Left renal cortex interstitium (tissue), 4 donors: ENCODE results near the gene NIPAL1. TPM values are rescaled to one million over a fixed set of nuclear protein-coding genes. Genes with fewer than 3 reads are reported as not detected.
"Not testable (repeated sequence)": the region's sequence is repeated elsewhere in the genome, so short reads cannot be mapped to it uniquely, and the experiment has no call there.

ENCODE experiments used
- DNase-seq, 4 donors: peaks; one replicate each; pipeline ENCODE4 v3.0.0-alpha.2; 2013; ENCODE audit warnings: low read depth in 4 of 4, low spot score in 2 of 4, missing footprints in 1 of 4
- polyA plus RNA-seq, 4 donors: library from polyadenylated mRNA; unstranded; fragments of 120-200 nt; gene quantifications; one replicate each; pipeline ENCODE4 v1.2.1, GENCODE V29; 2013; ENCODE audit not compliant: insufficient read length in 4 of 4

The NIPAL1 gene
- 10 to 100 TPM in 3 of 4 donors, 1 to 10 TPM in 1; 8.8 to 12.2 (median 11.2) TPM for polyA plus RNA-seq

GRCh38 chr4:48016141-48017107 is at the start of gene NIPAL1, which contains the start of gene CNGA1:
NIPAL1 (plus strand) TSS chr4:48016772; CDS start chr4:48016840, 68 bp downstream.
CNGA1 (minus strand) TSS chr4:48016681; CDS start chr4:47952689, 63,992 bp downstream.
- peak; percentile 43 to 65 (median 58) for DNase-seq

- DNase-seq: no peak
Measured at GRCh38 chr4:47968847-47969246, 47.7 kb upstream of the NIPAL1 start.

- DNase-seq: no peak
Measured at GRCh38 chr4:47972181-47972580, 44.4 kb upstream of the NIPAL1 start.

- DNase-seq: no peak
Measured at GRCh38 chr4:47972721-47973120, 43.9 kb upstream of the NIPAL1 start.

- no peak for DNase-seq
Measured at GRCh38 chr4:47974566-47974965, 42.0 kb upstream of the NIPAL1 start.

GRCh38 chr4:47990145-47990544 is 26.4 kb upstream of the NIPAL1 start:
- DNase-seq: no peak

GRCh38 chr4:47992475-47992874 is 24.1 kb upstream of the NIPAL1 start:
- not testable (repeated sequence) for DNase-seq

GRCh38 chr4:47996021-47996420 is 20.6 kb upstream of the NIPAL1 start:
- no peak for DNase-seq

- no peak for DNase-seq
Measured at GRCh38 chr4:48002267-48002666, 14.3 kb upstream of the NIPAL1 start.

GRCh38 chr4:48003568-48003967 is 13.0 kb upstream of the NIPAL1 start:
- DNase-seq: not testable (repeated sequence)

- no peak for DNase-seq
Measured at GRCh38 chr4:48005781-48006180, 10.8 kb upstream of the NIPAL1 start.

- DNase-seq: no peak
Measured at GRCh38 chr4:48008021-48008596, 8.5 kb upstream of the NIPAL1 start.

GRCh38 chr4:48010906-48011305 is 5.7 kb upstream of the NIPAL1 start:
- not testable (repeated sequence) for DNase-seq

GRCh38 chr4:48011722-48012121 is 4.8 kb upstream of the NIPAL1 start:
- no peak for DNase-seq

GRCh38 chr4:48012824-48013223 is 3.7 kb upstream of the NIPAL1 start:
- DNase-seq: no peak

- DNase-seq: no peak
Measured at GRCh38 chr4:48015216-48015615, 1.4 kb upstream of the NIPAL1 start.

- no peak for DNase-seq
Measured at GRCh38 chr4:48015678-48016077, 894 bp upstream of the NIPAL1 start.

GRCh38 chr4:48017108-48017571 is 568 bp downstream of the NIPAL1 start:
- DNase-seq: peak in 3 of 4 donors; percentile 9 to 40 (median 32)

GRCh38 chr4:48018112-48018511 is 1.5 kb downstream of the NIPAL1 start:
- DNase-seq: no peak

GRCh38 chr4:48021100-48021499 is 4.5 kb downstream of the NIPAL1 start:
- no peak for DNase-seq

- no peak for DNase-seq
Measured at GRCh38 chr4:48022192-48022799, 5.7 kb downstream of the NIPAL1 start.
